NCI-H526 treated with DMSO at 0.1 percent for 48 hours (cell line): Measurements from ENCODE around the gene SS18L1.

Experiments
- DNase-seq: peaks from one replicate; lab custom pipeline; 2025; lab: John Stamatoyannopoulos, UW

Gene SS18L1

GRCh38 chr20:62195736-62196135 is 52.2 kb downstream of the SS18L1 start:
- DNase-seq, result no peak

GRCh38 chr20:62196286-62196685 is 52.7 kb downstream of the SS18L1 start:
- no peak for DNase-seq

GRCh38 chr20:62197311-62197710 is 53.7 kb downstream of the SS18L1 start:
- DNase-seq, result no peak

- DNase-seq, result no peak
Observed at GRCh38 chr20:62197801-62198200, 54.2 kb downstream of the SS18L1 start.

- DNase-seq, result no peak
Observed at GRCh38 chr20:62198496-62198895, 54.9 kb downstream of the SS18L1 start.

- DNase-seq, result no peak
Observed at GRCh38 chr20:62198931-62199330, 55.4 kb downstream of the SS18L1 start.

GRCh38 chr20:62200491-62201172 is 57.1 kb downstream of the SS18L1 start:
- DNase-seq, result no peak

- DNase-seq, result no peak
Observed at GRCh38 chr20:62201173-62202082, 57.9 kb downstream of the SS18L1 start.

- no peak for DNase-seq
Observed at GRCh38 chr20:62202083-62202395, 58.5 kb downstream of the SS18L1 start.

GRCh38 chr20:62202676-62203377 is 59.3 kb downstream of the SS18L1 start:
- no peak for DNase-seq

GRCh38 chr20:62203378-62204030 is 59.9 kb downstream of the SS18L1 start:
- DNase-seq, result peak; percentile 9

- no peak for DNase-seq
Observed at GRCh38 chr20:62205618-62206387, 62.2 kb downstream of the SS18L1 start.

- no peak for DNase-seq
Observed at GRCh38 chr20:62206388-62206775, 62.8 kb downstream of the SS18L1 start.

- DNase-seq, result no peak
Observed at GRCh38 chr20:62208061-62208794, 64.7 kb downstream of the SS18L1 start.

- DNase-seq, result no peak
Observed at GRCh38 chr20:62208795-62209755, 65.5 kb downstream of the SS18L1 start.

GRCh38 chr20:62209850-62210495 is 66.4 kb downstream of the SS18L1 start:
- DNase-seq, result no peak

- no peak for DNase-seq
Observed at GRCh38 chr20:62210496-62210855, 66.9 kb downstream of the SS18L1 start.

- no peak for DNase-seq
Observed at GRCh38 chr20:62211216-62211615, 67.6 kb downstream of the SS18L1 start.

GRCh38 chr20:62211769-62212288 is 68.3 kb downstream of the SS18L1 start:
- no peak for DNase-seq
